H9 (cell line): ENCODE data around the gene CELA3A. TPM values are rescaled to one million over a fixed set of nuclear protein-coding genes. Genes with fewer than 3 reads are reported as not detected.

Source experiments
- DNase-seq: peaks from one replicate; pipeline ENCODE4 v3.0.0-alpha.2; 2017
- H2AFZ ChIP-seq: one replicate; pipeline ENCODE4 v1.6.1; 2013; ENCODE audit warnings: mild to moderate bottlenecking, low read length, control low read depth, moderate library complexity
- H2AK5ac ChIP-seq: 2 replicates; pipeline ENCODE4 v1.6.1; 2013; ENCODE audit warnings: low read length, control low read depth, mixed read lengths; ENCODE audit not compliant: insufficient read length
- H2BK120ac ChIP-seq: one replicate; pipeline ENCODE4 v1.6.1; 2013; ENCODE audit warnings: low read depth, mild to moderate bottlenecking, low read length, control low read depth, inconsistent platforms; ENCODE audit not compliant: poor library complexity, severe bottlenecking
- H2BK12ac ChIP-seq: 2 replicates; pipeline ENCODE4 v1.6.1; 2013; ENCODE audit warnings: low read length, control low read depth, mixed read lengths, low read depth; ENCODE audit not compliant: insufficient read length
- H2BK15ac ChIP-seq: 2 replicates; pipeline ENCODE4 v1.6.1; 2013; ENCODE audit warnings: low read depth, low read length, control low read depth
- H2BK20ac ChIP-seq: one replicate; pipeline ENCODE4 v1.6.1; 2013; ENCODE audit warnings: low read depth, mild to moderate bottlenecking, low read length, control low read depth, inconsistent platforms; ENCODE audit not compliant: poor library complexity, severe bottlenecking
- H2BK5ac ChIP-seq: 2 replicates; pipeline ENCODE4 v1.6.1; 2013; ENCODE audit warnings: low read length, control low read depth, mixed read lengths; ENCODE audit not compliant: insufficient read length
- H3K14ac ChIP-seq: 2 replicates; pipeline ENCODE4 v1.6.1; 2013; ENCODE audit warnings: low read length, control low read depth; ENCODE audit not compliant: insufficient read depth
- H3K18ac ChIP-seq: 2 replicates; pipeline ENCODE4 v1.6.1; 2013; ENCODE audit warnings: low read depth, mild to moderate bottlenecking, mixed read lengths, low read length, control low read depth; ENCODE audit not compliant: insufficient read length
- H3K23ac ChIP-seq: 2 replicates; pipeline ENCODE4 v1.6.1; 2013; ENCODE audit warnings: low read length, control low read depth, mixed read lengths, low read depth; ENCODE audit not compliant: insufficient read length
- H3K23me2 ChIP-seq: 2 replicates; pipeline ENCODE4 v1.6.1; 2013; ENCODE audit warnings: low read depth, mild to moderate bottlenecking, mixed read lengths, low read length, control low read depth; ENCODE audit not compliant: insufficient read length, poor library complexity, severe bottlenecking
- H3K27ac ChIP-seq: 2 replicates; pipeline ENCODE4 v1.5.1; 2013; ENCODE audit warnings: low read length, control low read depth, mixed read lengths, low read depth; ENCODE audit not compliant: insufficient read length
- H3K27me3 ChIP-seq: 2 replicates; pipeline ENCODE4 v1.6.1; 2013; ENCODE audit warnings: low read length, control low read depth, inconsistent platforms; ENCODE audit not compliant: insufficient read depth
- H3K4ac ChIP-seq: 2 replicates; pipeline ENCODE4 v1.6.1; 2013; ENCODE audit warnings: low read depth, mild to moderate bottlenecking, control low read depth, inconsistent platforms, low read length, moderate library complexity
- H3K4me1 ChIP-seq: 2 replicates; pipeline ENCODE4 v1.6.1; 2013; ENCODE audit warnings: low read length, control low read depth, inconsistent platforms; ENCODE audit not compliant: insufficient read depth
- H3K4me2 ChIP-seq: 2 replicates; pipeline ENCODE4 v1.6.1; 2013; ENCODE audit warnings: low read length, control low read depth, mixed read lengths; ENCODE audit not compliant: insufficient read length, insufficient read depth
- H3K56ac ChIP-seq: 2 replicates; pipeline ENCODE4 v1.6.1; 2013; ENCODE audit warnings: low read depth, mild to moderate bottlenecking, mixed read lengths, low read length, control low read depth; ENCODE audit not compliant: insufficient read length
- H3K79me1 ChIP-seq: 2 replicates; pipeline ENCODE4 v1.6.1; 2013; ENCODE audit warnings: low read depth, mild to moderate bottlenecking, moderate library complexity, low read length, control low read depth, inconsistent platforms; ENCODE audit not compliant: insufficient read depth, poor library complexity, severe bottlenecking
- H3K79me2 ChIP-seq: 2 replicates; pipeline ENCODE4 v1.6.1; 2013; ENCODE audit warnings: low read length, control low read depth, inconsistent platforms; ENCODE audit not compliant: insufficient read depth
- H3K9ac ChIP-seq: 2 replicates; pipeline ENCODE4 v1.6.1; 2013; ENCODE audit warnings: low read length, control low read depth, mixed read lengths; ENCODE audit not compliant: insufficient read length; ENCODE audit errors: extremely low read depth
- H3K9me3 ChIP-seq: one replicate; pipeline ENCODE4 v1.6.1; 2013; ENCODE audit warnings: low read depth, low read length, inconsistent platforms; ENCODE audit not compliant: control insufficient read depth
- H3T11ph ChIP-seq: one replicate; pipeline ENCODE4 v1.6.1; 2013; ENCODE audit warnings: mild to moderate bottlenecking, low read length, control low read depth, inconsistent platforms
- H4K20me1 ChIP-seq: one replicate; pipeline ENCODE4 v1.6.1; 2013; ENCODE audit not compliant: control insufficient read depth, insufficient read length, insufficient read depth
- H4K5ac ChIP-seq: 2 replicates; pipeline ENCODE4 v1.6.1; 2013; ENCODE audit warnings: low read depth, mild to moderate bottlenecking, mixed read lengths, low read length, control low read depth; ENCODE audit not compliant: insufficient read length
- H4K8ac ChIP-seq: replicated peaks from 2 replicates; pipeline ENCODE4 v1.6.1; 2013; ENCODE audit warnings: low read length, control low read depth, mixed read lengths, low read depth; ENCODE audit not compliant: insufficient read length
- H4K91ac ChIP-seq: 2 replicates; pipeline ENCODE4 v1.6.1; 2013; ENCODE audit warnings: low read depth, mild to moderate bottlenecking, moderate library complexity, mixed read lengths, low read length, control low read depth; ENCODE audit not compliant: insufficient read length
- H3K27ac Mint-ChIP-seq, 3 experiments: 2 replicates in 2 of 3; 3 replicates in 1 of 3; pipeline ENCODE4 v1.8.0; 2020 to 2021; ENCODE audit warnings: mixed read lengths in 3 of 3, mild to moderate bottlenecking in 1 of 3, moderate library complexity in 1 of 3
- H3K27me3 Mint-ChIP-seq: 2 replicates; pipeline ENCODE4 v1.8.0; 2021; ENCODE audit warnings: low read depth, mild to moderate bottlenecking, moderate library complexity, mixed read lengths
- H3K36me3 Mint-ChIP-seq, 3 experiments: 2 replicates in 2 of 3; 3 replicates in 1 of 3; pipeline ENCODE4 v1.8.0; 2020 to 2021; ENCODE audit warnings: low read depth in 3 of 3, mixed read lengths in 3 of 3; ENCODE audit not compliant: insufficient read depth in 1 of 3
- H3K4me1 Mint-ChIP-seq, 2 experiments: 2 replicates each; pipeline ENCODE4 v1.8.0; 2020; ENCODE audit warnings: mixed read lengths in 2 of 2
- H3K4me3 Mint-ChIP-seq, 2 experiments: 2 replicates in 1 of 2; 3 replicates in 1 of 2; pipeline ENCODE4 v1.8.0; 2020 to 2021; ENCODE audit warnings: mild to moderate bottlenecking in 2 of 2, mixed read lengths in 2 of 2, moderate library complexity in 1 of 2
- H3K9me3 Mint-ChIP-seq, 2 experiments: 2 replicates in 1 of 2; 3 replicates in 1 of 2; pipeline ENCODE4 v1.8.0; 2020; ENCODE audit warnings: mild to moderate bottlenecking in 2 of 2, mixed read lengths in 2 of 2, moderate library complexity in 1 of 2
- CTCF ChIP-seq: fragments of 200-600 bp; sonication (generic); conservative IDR thresholded peaks from 3 replicates; pipeline ENCODE4 v1.8.0; 2021; ENCODE audit warnings: antibody characterized with exemption, mild to moderate bottlenecking
- WGBS: extraction: QIAGEN DNeasy Blood & Tissue Kit; methylation state at CpG from one replicate; pipeline ENCODE4 v1.1.7; 2013; ENCODE audit warnings: missing lambda C conversion rate, low lambda C conversion rate, mixed read lengths; ENCODE audit not compliant: insufficient read length; ENCODE audit errors: extremely low coverage; 5-methylcytosine and 5-hydroxymethylcytosine counted together
- total RNA-seq: library from RNA; stranded (reverse); gene quantifications from 2 replicates; pipeline ENCODE4 v1.2.1, GENCODE V29; 2021

CELA3A gene
- total RNA-seq, 1 experiment from 2014 or later, result not detected

- Histone ChIP-seq H3K4me2 (no peak overlapping the region), H3K23ac (no peak overlapping the region), H2BK5ac (no peak overlapping the region), H3K4ac (no peak overlapping the region), H4K8ac (no peak overlapping the region), H3K56ac (no peak overlapping the region), H2BK120ac (no peak overlapping the region), H4K5ac (no peak overlapping the region), H3K14ac (no peak overlapping the region), H2BK12ac (no peak overlapping the region), H3K9ac (no peak overlapping the region), H3T11ph (no peak overlapping the region), H2BK15ac (no peak overlapping the region), H2AFZ (peak overlapping the region; percentile 65), H3K79me2 (no peaks in the 10 kb centered on the region), H3K23me2 (no peaks in the 10 kb centered on the region), H2AK5ac (no peak overlapping the region), H2BK20ac (no peak overlapping the region), H3K27ac (no peak overlapping the region), H3K9me3 (no peaks in the 10 kb centered on the region), H3K27me3 (no peaks in the 10 kb centered on the region), H4K91ac (no peak overlapping the region), H3K4me1 (peaks cover 1% of the 10 kb centered on the region; the same call in 1 of the 2 replicates), H3K79me1 (no peaks in the 10 kb centered on the region), H3K18ac (no peak overlapping the region), H4K20me1 (no peaks in the 10 kb centered on the region)
- peaks cover 30 to 36% of the 10 kb centered on the region in 2 experiments for H3K4me1 Mint-ChIP-seq
- no peak for DNase-seq
- H3K27me3 Mint-ChIP-seq, result no peaks in the 10 kb centered on the region
- H3K4me3 Mint-ChIP-seq, result no peak overlapping the region
- no CpG with 5 or more reads among the region's 3 CpGs for WGBS
- peaks cover 0 to 4% (median 0%) of the 10 kb centered on the region in 3 experiments; a peak in 2 of 7 replicates for H3K36me3 Mint-ChIP-seq
- peak overlapping the region in 2 of 3 experiments; percentile 78 to 96; a peak in 5 of 7 replicates for H3K27ac Mint-ChIP-seq
- no peak for TF ChIP-seq CTCF
- peaks cover 3% of the 10 kb centered on the region in 2 experiments; a peak in 3 of 5 replicates for H3K9me3 Mint-ChIP-seq
Measured at GRCh38 chr1:22044690-22045420, 43.4 kb downstream of the CELA3A start.
